Lung (tissue), 12 donors: ENCODE data around the gene IPO4. TPM values are rescaled to one million over a fixed set of nuclear protein-coding genes. Genes with fewer than 3 reads are reported as not detected.

Experiments
- ATAC-seq: fragments of 200-7000 bp; cut with Tn5 transposase; one replicate; pipeline ENCODE4 v1.9.1; 2020; ENCODE audit warnings: moderate number of reproducible peaks; ENCODE audit not compliant: insufficient read depth, low FRiP score
- DNase-seq, 3 donors: peaks; one replicate each; pipeline ENCODE4 v3.0.0-alpha.2; 2013 to 2017
- H3K27ac ChIP-seq, 2 donors: one replicate each; pipeline ENCODE4 v1.5.1; 2013; ENCODE audit warnings: mild to moderate bottlenecking in 2 of 2, moderate library complexity in 2 of 2, control low read depth in 1 of 2, inconsistent platforms in 1 of 2, low read depth in 1 of 2, low read length in 1 of 2
- H3K27me3 ChIP-seq, 3 donors: one replicate each; pipeline ENCODE4 v1.5.1; 2013; ENCODE audit warnings: low read length in 2 of 3; ENCODE audit not compliant: control insufficient read depth in 3 of 3, insufficient read depth in 3 of 3
- H3K36me3 ChIP-seq, 4 donors: one replicate each; pipeline ENCODE4 v1.5.1; 2013; ENCODE audit warnings: low read length in 4 of 4, mild to moderate bottlenecking in 1 of 4, moderate library complexity in 1 of 4; ENCODE audit not compliant: control insufficient read depth in 4 of 4, insufficient read depth in 4 of 4
- H3K4me1 ChIP-seq, 5 donors: one replicate each; pipeline ENCODE4 v1.5.1; 2013; ENCODE audit warnings: low read length in 5 of 5, mild to moderate bottlenecking in 2 of 5, moderate library complexity in 1 of 5; ENCODE audit not compliant: control insufficient read depth in 5 of 5, insufficient read depth in 5 of 5
- H3K4me3 ChIP-seq: one replicate; pipeline ENCODE4 v1.5.1; 2013; ENCODE audit warnings: mild to moderate bottlenecking, control low read depth, moderate library complexity
- H3K9ac ChIP-seq, 2 donors: one replicate each; pipeline ENCODE4 v1.5.1; 2013; ENCODE audit warnings: low read length in 2 of 2, control low read depth in 1 of 2; ENCODE audit not compliant: insufficient read depth in 1 of 2
- H3K9me3 ChIP-seq, 4 donors: one replicate each; pipeline ENCODE4 v1.5.1; 2013; ENCODE audit warnings: low read length in 3 of 4, mild to moderate bottlenecking in 1 of 4, moderate library complexity in 1 of 4; ENCODE audit not compliant: control insufficient read depth in 4 of 4, insufficient read depth in 3 of 4
- CTCF ChIP-seq: IDR thresholded peaks from 2 replicates; pipeline ENCODE4 v1.5.1; 2012; ENCODE audit warnings: mild to moderate bottlenecking; ENCODE audit errors: control extremely low read depth, extremely low read depth
- WGBS, 2 donors: extraction: QIAGEN DNeasy Blood & Tissue Kit; methylation state at CpG; one replicate each; pipeline ENCODE4 v1.1.7; 2013; 5-methylcytosine and 5-hydroxymethylcytosine counted together
- polyA plus RNA-seq, 2 donors: library from polyadenylated mRNA; stranded (reverse); fragments of 200-250 nt; gene quantifications; one replicate each; pipeline ENCODE4 v1.2.1, GENCODE V29; 2013
- total RNA-seq, 2 donors: library from RNA; depleted of rRNA in 1 of 2; stranded (reverse); fragments of >200 nt in 1 of 2; gene quantifications; one replicate each; pipeline ENCODE4 v1.2.1, GENCODE V29; 2014 to 2021
- donor health status: control.
- donor health status: control.
- donor health status: Bipolar disorder and iron deficiency.
- donor health status: healthy.
- donor health status: DM: yes; HTN: yes; CAD: no.

Gene IPO4
- total and polyA plus RNA-seq, 4 donors, result 13.0 to 78.9 (median 28.4) TPM

- Histone ChIP-seq H3K9ac (no peak overlapping the region), H3K36me3 (peaks cover 27 to 47% (median 32%) of the 10 kb centered on the region in 4 donors), H3K4me1 (peaks cover 0 to 11% (median 4%) of the 10 kb centered on the region in 5 donors), H3K27ac (no peak overlapping the region), H3K27me3 (no peaks in the 10 kb centered on the region), H3K9me3 (no peaks in the 10 kb centered on the region), H3K4me3 (no peak overlapping the region)
- TF ChIP-seq CTCF, result no peak
- DNase-seq, result no peak
- no peak for ATAC-seq
- WGBS, 2 donors, result 93 to 95% methylated on average over 16 of the region's 16 CpGs
Measured at GRCh38 chr14:24151404-24152080, 37.1 kb downstream of the IPO4 start.

GRCh38 chr14:24150993-24151392 is 37.6 kb downstream of the IPO4 start:
- H3K27me3 ChIP-seq, result no peaks in the 10 kb centered on the region
- ATAC-seq, result no peak
- 89 to 96% methylated on average over 9 of the region's 9 CpGs for WGBS, 2 donors
- no peak for DNase-seq
- peaks cover 25 to 44% (median 31%) of the 10 kb centered on the region in 4 donors for H3K36me3 ChIP-seq
- H3K4me1 ChIP-seq, result peaks cover 0 to 12% (median 5%) of the 10 kb centered on the region in 5 donors
- TF ChIP-seq CTCF, result no peak
- H3K27ac ChIP-seq, result no peak overlapping the region
- no peak overlapping the region for H3K9ac ChIP-seq
- no peaks in the 10 kb centered on the region for H3K9me3 ChIP-seq
- H3K4me3 ChIP-seq, result no peak overlapping the region

GRCh38 chr14:24150567-24150966 is 38.0 kb downstream of the IPO4 start:
- H3K9me3 ChIP-seq, result no peaks in the 10 kb centered on the region
- no peak overlapping the region for H3K4me3 ChIP-seq
- H3K27ac ChIP-seq, result peak overlapping the region in 1 of 2 donors; percentile 6
- ATAC-seq (no peak), DNase-seq (no peak)
- H3K27me3 ChIP-seq, result no peaks in the 10 kb centered on the region
- WGBS, 2 donors, result 94 to 98% methylated on average over 9 of the region's 9 CpGs
- peaks cover 4 to 17% (median 8%) of the 10 kb centered on the region in 5 donors for H3K4me1 ChIP-seq
- H3K36me3 ChIP-seq, result peaks cover 22 to 41% (median 30%) of the 10 kb centered on the region in 4 donors
- TF ChIP-seq CTCF, result no peak
- H3K9ac ChIP-seq, result no peak overlapping the region

- Histone ChIP-seq H3K27me3 (no peaks in the 10 kb centered on the region), H3K27ac (no peak overlapping the region), H3K4me3 (no peak overlapping the region), H3K9me3 (no peaks in the 10 kb centered on the region), H3K36me3 (peaks cover 17 to 36% (median 27%) of the 10 kb centered on the region in 4 donors), H3K9ac (no peak overlapping the region), H3K4me1 (peaks cover 8 to 20% (median 12%) of the 10 kb centered on the region in 5 donors)
- no peak for DNase-seq
- ATAC-seq, result no peak
- WGBS, 2 donors, result 94 to 96% methylated on average over 9 of the region's 9 CpGs
- no peak for TF ChIP-seq CTCF
Measured at GRCh38 chr14:24150061-24150460, 38.6 kb downstream of the IPO4 start.
